ENCODE data around the gene CDH4. TPM values are rescaled to one million over a fixed set of nuclear protein-coding genes. Genes with fewer than 3 reads are reported as not detected.

Gene CDH4
- total and polyA plus RNA-seq, 9 of the 15 experiments (the other 6 are each of a cell fraction or from before 2014, with no cell fraction given) = 0.04 TPM; not detected in 8

DNA sequence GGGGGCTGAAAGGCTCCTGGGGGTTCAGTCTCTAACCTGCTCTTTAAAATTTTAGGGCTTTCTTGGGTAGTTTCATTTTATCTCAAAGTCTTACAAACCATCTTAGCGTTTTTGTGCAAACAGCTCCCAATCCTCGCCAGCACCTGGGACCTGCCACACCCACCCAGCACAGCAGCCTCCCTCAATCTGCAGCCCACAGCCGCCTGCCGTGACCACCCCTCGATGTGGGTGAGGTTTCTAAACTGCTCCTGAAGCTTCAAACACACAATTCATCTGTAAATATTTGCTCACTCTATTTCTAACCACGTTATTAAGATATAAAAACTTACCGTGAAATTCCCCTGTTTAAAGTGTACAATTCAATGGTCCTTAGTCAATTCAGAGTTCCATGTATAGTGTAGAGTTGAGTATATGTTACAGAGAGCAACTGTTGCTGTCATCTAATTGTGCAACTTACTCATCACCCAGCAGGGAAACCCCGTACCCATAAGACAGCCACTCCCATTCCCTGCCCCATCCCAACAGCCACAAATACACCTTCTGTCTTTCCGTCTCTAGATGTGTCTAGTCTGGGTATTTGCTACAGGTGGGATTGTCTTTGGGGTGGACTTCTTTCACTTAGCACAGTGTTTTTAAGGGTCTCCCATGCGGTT is 432.6 kb downstream of the CDH4 start:
- Histone ChIP-seq H3K79me2 (ENCODE audit: control insufficient read depth, insufficient read depth, low read length) (no peaks in the 10 kb centered on the region), H3K4me2 (ENCODE audit: insufficient read depth, low read length) (no peak overlapping the region), H3K36me3 (ENCODE audit: control insufficient read depth, insufficient read depth, low read length) (no peaks in the 10 kb centered on the region), H3K9ac (ENCODE audit: insufficient read depth in 1 of 2, low read depth in 2 of 2, low read length in 2 of 2) (no peak overlapping the region), H2AFZ (ENCODE audit: low read depth, low read length) (no peak overlapping the region), H3K27me3 (ENCODE audit: control insufficient read depth in 2 of 2, insufficient read depth in 2 of 2, low read length in 2 of 2) (peaks cover 16 to 44% of the 10 kb centered on the region in 2 experiments; a peak in 4 of 5 replicates), H3K9me3 (replicated peaks; ENCODE audit: control insufficient read depth, insufficient read depth, low read depth, low read length) (no peaks in the 10 kb centered on the region; the same call in 1 of the 2 replicates), H4K20me1 (replicated peaks; ENCODE audit: control insufficient read depth, insufficient read depth, low read length) (no peaks in the 10 kb centered on the region), H3K27ac (ENCODE audit: extremely low read depth, low read depth, low read length) (no peak overlapping the region), H3K4me1 (replicated peaks in 1 of 2; ENCODE audit: control insufficient read depth in 2 of 2, insufficient read depth in 2 of 2, low read length in 2 of 2) (no peaks in the 10 kb centered on the region), H3K9me1 (ENCODE audit: control insufficient read depth, insufficient read depth, low read length) (no peaks in the 10 kb centered on the region), H3K4me3 (no peak overlapping the region)
- ATAC-seq (no peak), FAIRE-seq (no peak), DNase-seq (ENCODE audit: extremely low read depth in 1 of 4, low spot score in 3 of 4) (no peak)
- under 1% methylated on average over 10 of the region's 10 CpGs for WGBS (ENCODE audit: insufficient coverage, low coverage, missing lambda C conversion rate)
- in situ Hi-C loops (cut with MboI) (no loop called here), intact Hi-C loops (cut with micrococcal nuclease) (no loop called here)
- TF ChIP-seq ZNF75A (CRISPR knock-in tag; IDR thresholded peaks at IDR 0.05) (no peak), BACH1 (tag; IDR thresholded peaks at IDR 0.05) (no peak), ZNF707 (CRISPR knock-in tag; conservative IDR thresholded peaks at IDR 0.05) (no peak), TCF7L2 (IDR thresholded peaks at IDR 0.05; ENCODE audit: low read depth, low read length) (no peak), DDX20 (tag; IDR thresholded peaks at IDR 0.05; ENCODE audit: low read depth) (no peak), TEAD4 (IDR thresholded peaks at IDR 0.05; ENCODE audit: low read length) (no peak), TEAD4 (CRISPR knock-in tag; IDR thresholded peaks at IDR 0.05; ENCODE audit: borderline replicate concordance) (no peak), SMAD1 (IDR thresholded peaks at IDR 0.05; ENCODE audit: low read depth, low read length, partially characterized antibody) (no peak), SAFB2 (IDR thresholded peaks at IDR 0.05; ENCODE audit: borderline replicate concordance, low read depth, low read length, severe bottlenecking) (no peak), ATF2 (CRISPR knock-in tag; IDR thresholded peaks at IDR 0.05) (no peak), NR3C1 (CRISPR knock-in tag; IDR thresholded peaks at IDR 0.05) (no peak)
- CTCF ChIA-PET (ENCODE audit: low intra/inter-chr PET ratio) = no interaction called here
- no TSS peak for BruUV-seq (replicated peaks)
- POLR2A ChIA-PET = interaction anchor here (0.6 kb wide), 1 partner anchor 37 kb away, joined by 3 read pairs; no protein-coding TSS in a partner anchor
